DOHH2 (cell line): Measurements from ENCODE around the gene KCNIP4.

Experiments
- H3F3A ChIP-seq: fragments of 200-600 bp; sonication (generic), shearing (Covaris generic); 2 replicates; pipeline ENCODE4 v1.6.0; 2016; ENCODE audit warnings: antibody characterized with exemption, mild to moderate bottlenecking; ENCODE audit not compliant: control insufficient read depth, insufficient read depth
- H3K27ac ChIP-seq: fragments of 200-600 bp; sonication (generic); 2 replicates; pipeline ENCODE4 v1.5.1; 2014; ENCODE audit warnings: low read depth, mild to moderate bottlenecking, low read length, moderate library complexity
- H3K27me3 ChIP-seq: fragments of 200-600 bp; sonication (generic); 2 replicates; pipeline ENCODE4 v1.6.1; 2014; ENCODE audit warnings: mild to moderate bottlenecking, low read length, mixed read lengths; ENCODE audit not compliant: control insufficient read depth
- H3K36me3 ChIP-seq: fragments of 200-600 bp; sonication (generic); 2 replicates; pipeline ENCODE4 v1.6.1; 2014; ENCODE audit warnings: mild to moderate bottlenecking, low read length, moderate library complexity, mixed read lengths; ENCODE audit not compliant: control insufficient read depth
- H3K4me1 ChIP-seq: fragments of 200-600 bp; sonication (generic); 2 replicates; pipeline ENCODE4 v1.6.1; 2014; ENCODE audit warnings: mild to moderate bottlenecking, low read length, mixed read lengths; ENCODE audit not compliant: control insufficient read depth
- H3K4me2 ChIP-seq: fragments of 200-600 bp; sonication (generic); 2 replicates; pipeline ENCODE4 v1.6.0; 2014; ENCODE audit warnings: mild to moderate bottlenecking, low read length, moderate library complexity
- H3K4me3 ChIP-seq: fragments of 200-600 bp; sonication (generic); 2 replicates; pipeline ENCODE4 v1.5.1; 2014; ENCODE audit warnings: mild to moderate bottlenecking, low read length, mixed read lengths
- H3K79me2 ChIP-seq: fragments of 200-600 bp; sonication (generic); 2 replicates; pipeline ENCODE4 v1.6.1; 2014; ENCODE audit warnings: mild to moderate bottlenecking, low read length, mixed read lengths; ENCODE audit not compliant: control insufficient read depth
- H3K9me2 ChIP-seq: fragments of 200-600 bp; sonication (generic); replicated peaks from 2 replicates; pipeline ENCODE4 v1.6.1; 2014; ENCODE audit warnings: mild to moderate bottlenecking, low read length, mixed read lengths; ENCODE audit not compliant: control insufficient read depth
- H3K9me3 ChIP-seq: fragments of 200-600 bp; sonication (generic); 2 replicates; pipeline ENCODE4 v1.6.1; 2014; ENCODE audit warnings: antibody characterized with exemption, low read length, mixed read lengths; ENCODE audit not compliant: control insufficient read depth, insufficient read depth
- H4K20me1 ChIP-seq: fragments of 200-600 bp; sonication (generic); 2 replicates; pipeline ENCODE4 v1.6.0; 2014; ENCODE audit warnings: low read depth, mild to moderate bottlenecking, antibody characterized with exemption, low read length, moderate library complexity; ENCODE audit not compliant: control insufficient read depth, insufficient read depth
- EZH2phosphoT487 ChIP-seq: fragments of 200-600 bp; sonication (generic); IDR thresholded peaks from 2 replicates; pipeline ENCODE4 v1.6.1; 2017; ENCODE audit warnings: borderline replicate concordance, mild to moderate bottlenecking, antibody characterized with exemption, low read length, moderate library complexity, mixed read lengths
- TF ChIP-seq, protein P1 (sequence below): fragments of 200-600 bp; sonication (generic); IDR thresholded peaks from one replicate; pipeline ENCODE4 v1.5.1; 2014; ENCODE audit warnings: antibody characterized with exemption, mild to moderate bottlenecking, low read depth, low read length; ENCODE audit not compliant: poor library complexity, severe bottlenecking

Gene KCNIP4

DNA sequence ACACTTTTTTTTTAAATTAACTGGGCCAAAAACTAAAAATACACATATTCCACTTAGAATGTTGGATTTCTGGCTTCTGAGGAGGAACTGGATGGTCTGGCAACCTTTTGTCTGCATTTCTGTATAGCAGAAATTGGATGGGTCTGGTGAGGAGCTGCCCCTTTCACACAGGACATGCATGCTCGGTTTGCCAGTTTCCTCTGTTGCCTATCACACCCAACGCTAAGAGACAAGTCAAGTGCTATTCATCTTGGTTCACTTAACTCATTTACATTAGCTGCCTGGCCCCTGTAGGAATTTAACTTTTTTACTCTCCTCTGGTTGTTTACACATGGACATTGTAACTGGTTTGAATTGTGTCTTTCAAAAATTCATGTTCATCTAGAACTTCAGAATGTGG, 1052.6 kb downstream of the KCNIP4 start:
- H3K36me3 ChIP-seq, result no peaks in the 10 kb centered on the region
- no peaks in the 10 kb centered on the region for H3K27me3 ChIP-seq
- H3K79me2 ChIP-seq, result no peaks in the 10 kb centered on the region
- no peak overlapping the region for H3K27ac ChIP-seq
- H3K9me2 ChIP-seq, result no peaks in the 10 kb centered on the region
- no peak overlapping the region for H3K4me3 ChIP-seq
- H4K20me1 ChIP-seq, result no peaks in the 10 kb centered on the region
- no peaks in the 10 kb centered on the region for H3K4me1 ChIP-seq
- no peaks in the 10 kb centered on the region for H3K9me3 ChIP-seq
- TF ChIP-seq EZH2phosphoT487, result no peak
- TF ChIP-seq, protein P1, sequence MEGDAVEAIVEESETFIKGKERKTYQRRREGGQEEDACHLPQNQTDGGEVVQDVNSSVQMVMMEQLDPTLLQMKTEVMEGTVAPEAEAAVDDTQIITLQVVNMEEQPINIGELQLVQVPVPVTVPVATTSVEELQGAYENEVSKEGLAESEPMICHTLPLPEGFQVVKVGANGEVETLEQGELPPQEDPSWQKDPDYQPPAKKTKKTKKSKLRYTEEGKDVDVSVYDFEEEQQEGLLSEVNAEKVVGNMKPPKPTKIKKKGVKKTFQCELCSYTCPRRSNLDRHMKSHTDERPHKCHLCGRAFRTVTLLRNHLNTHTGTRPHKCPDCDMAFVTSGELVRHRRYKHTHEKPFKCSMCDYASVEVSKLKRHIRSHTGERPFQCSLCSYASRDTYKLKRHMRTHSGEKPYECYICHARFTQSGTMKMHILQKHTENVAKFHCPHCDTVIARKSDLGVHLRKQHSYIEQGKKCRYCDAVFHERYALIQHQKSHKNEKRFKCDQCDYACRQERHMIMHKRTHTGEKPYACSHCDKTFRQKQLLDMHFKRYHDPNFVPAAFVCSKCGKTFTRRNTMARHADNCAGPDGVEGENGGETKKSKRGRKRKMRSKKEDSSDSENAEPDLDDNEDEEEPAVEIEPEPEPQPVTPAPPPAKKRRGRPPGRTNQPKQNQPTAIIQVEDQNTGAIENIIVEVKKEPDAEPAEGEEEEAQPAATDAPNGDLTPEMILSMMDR, result no peak
- H3F3A ChIP-seq, result no peaks in the 10 kb centered on the region
- H3K4me2 ChIP-seq, result no peak overlapping the region

DNA sequence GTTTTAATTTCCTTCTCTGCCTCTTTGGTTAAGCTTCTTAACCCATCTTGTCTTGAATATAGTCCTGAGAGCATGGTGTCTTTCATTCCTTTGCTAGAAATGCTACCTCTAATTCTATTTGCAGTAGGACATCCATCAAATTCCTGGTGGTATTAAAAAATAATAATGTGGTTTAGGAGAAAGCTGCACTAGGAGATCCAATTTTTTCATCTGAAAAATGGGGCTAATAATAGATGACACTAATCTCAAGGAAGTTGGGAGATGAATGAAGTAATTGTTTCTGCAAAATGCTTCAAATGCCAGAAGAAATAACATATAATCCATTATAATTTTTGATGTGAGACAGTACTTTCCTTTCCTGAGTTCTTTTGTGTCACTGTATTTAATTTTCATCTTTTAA, 1053.4 kb downstream of the KCNIP4 start:
- no peaks in the 10 kb centered on the region for H4K20me1 ChIP-seq
- H3K27ac ChIP-seq, result no peak overlapping the region
- H3K27me3 ChIP-seq, result no peaks in the 10 kb centered on the region
- no peaks in the 10 kb centered on the region for H3K9me3 ChIP-seq
- H3K79me2 ChIP-seq, result no peaks in the 10 kb centered on the region
- no peaks in the 10 kb centered on the region for H3K9me2 ChIP-seq
- no peaks in the 10 kb centered on the region for H3F3A ChIP-seq
- TF ChIP-seq, protein P1, result no peak
- no peak for TF ChIP-seq EZH2phosphoT487
- H3K4me1 ChIP-seq, result no peaks in the 10 kb centered on the region
- H3K4me2 ChIP-seq, result no peak overlapping the region
- no peak overlapping the region for H3K4me3 ChIP-seq
- no peaks in the 10 kb centered on the region for H3K36me3 ChIP-seq

DNA sequence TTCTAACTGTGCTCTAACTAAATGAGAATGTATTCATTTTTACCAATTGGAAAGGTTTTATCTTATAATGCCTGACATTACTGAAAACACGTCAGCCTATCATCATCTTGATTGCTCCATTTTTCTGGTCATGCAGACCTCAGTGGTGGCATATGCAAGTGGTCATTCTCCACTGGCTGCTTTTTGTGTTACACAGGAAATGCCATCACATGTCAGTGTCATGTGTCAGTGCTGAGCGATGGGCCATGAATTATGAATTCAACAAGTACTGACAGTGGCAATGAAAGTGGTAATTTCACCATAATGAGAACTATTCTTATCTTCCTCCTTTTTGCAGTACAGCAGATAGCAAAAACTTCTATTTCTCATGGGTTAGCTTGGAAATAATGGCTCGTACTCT, 1057.8 kb downstream of the KCNIP4 start:
- Histone ChIP-seq H3K36me3 (no peaks in the 10 kb centered on the region), H3F3A (no peaks in the 10 kb centered on the region), H3K9me2 (no peaks in the 10 kb centered on the region), H3K27me3 (no peaks in the 10 kb centered on the region), H3K4me2 (no peak overlapping the region), H3K79me2 (no peaks in the 10 kb centered on the region), H3K4me1 (no peaks in the 10 kb centered on the region), H3K4me3 (no peak overlapping the region), H4K20me1 (no peaks in the 10 kb centered on the region), H3K9me3 (no peaks in the 10 kb centered on the region), H3K27ac (no peak overlapping the region)
- TF ChIP-seq, protein P1, result no peak
- TF ChIP-seq EZH2phosphoT487, result no peak

DNA sequence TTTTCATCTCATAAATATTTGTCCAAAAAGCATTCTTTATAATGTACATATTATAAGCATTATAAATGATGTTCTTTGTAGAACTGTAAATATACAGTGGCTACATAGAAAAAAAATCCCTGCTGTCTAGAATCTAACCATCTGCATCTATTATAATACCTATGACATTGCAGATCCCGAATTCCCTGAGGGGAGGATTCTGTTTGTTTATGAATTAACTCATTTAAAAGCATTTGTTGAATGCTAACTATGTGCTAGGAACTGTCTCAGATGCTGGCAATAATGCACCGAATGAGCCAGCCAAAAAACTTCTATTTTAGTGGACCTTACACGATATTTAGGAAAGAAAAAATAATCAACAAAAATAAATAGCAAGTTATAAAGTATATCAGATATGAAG, 1058.7 kb downstream of the KCNIP4 start:
- Histone ChIP-seq H3K27ac (no peak overlapping the region), H3K79me2 (no peaks in the 10 kb centered on the region), H4K20me1 (no peaks in the 10 kb centered on the region), H3K4me1 (no peaks in the 10 kb centered on the region), H3K4me2 (no peak overlapping the region), H3K9me2 (no peaks in the 10 kb centered on the region), H3K36me3 (no peaks in the 10 kb centered on the region), H3K27me3 (no peaks in the 10 kb centered on the region), H3K4me3 (no peak overlapping the region), H3F3A (no peaks in the 10 kb centered on the region), H3K9me3 (no peaks in the 10 kb centered on the region)
- TF ChIP-seq, protein P1, result no peak
- TF ChIP-seq EZH2phosphoT487, result no peak
